ENCODE results near the gene ATP5F1B. TPM values are rescaled to one million over a fixed set of nuclear protein-coding genes. Genes with fewer than 3 reads are reported as not detected.

Gene ATP5F1B
- total and polyA plus RNA-seq, 3 experiments from 2014 or later, result 828 to 960 (median 925) TPM

- H3K36me3 ChIP-seq (ENCODE audit: insufficient read depth, low read length), result peaks cover 5% of the 10 kb centered on the region
- peaks cover 70% of the 10 kb centered on the region for H3K4me1 ChIP-seq (ENCODE audit: insufficient read depth, low read length)
- POLR2A ChIA-PET, result interaction anchor here (0.6 to 4.2 kb wide), 16 partner anchors 9 to 407 kb away, joined by 3 to 37 read pairs (median 4); partner anchors contain the start of genes ATP5F1B, NACA, PRIM1 and PTGES3
- Mint-ChIP-seq H3K4me1 (peaks cover 72 to 77% (median 72%) of the 10 kb centered on the region in 3 donors), H3K9me3 (no peaks in the 10 kb centered on the region), H3K36me3 (peaks cover 3 to 45% (median 5%) of the 10 kb centered on the region in 3 donors), H3K4me3 (peak overlapping the region; percentile 82 to 94 (median 91)), H3K27me3 (peaks cover 0 to 2% of the 10 kb centered on the region in 2 donors), H3K27ac (peak overlapping the region; percentile 89 to 98 (median 94))
- H3K9me3 ChIP-seq (ENCODE audit: low read length), result no peaks in the 10 kb centered on the region
- peak overlapping the region; percentile 89 for H3K4me3 ChIP-seq (ENCODE audit: low read length)
- CTCF ChIA-PET, result interaction anchor here (1.0 to 6.5 kb wide), 13 partner anchors 8 to 115 kb away, joined by 4 to 50 read pairs (median 6); partner anchors contain the start of genes ATP5F1B, NACA and PTGES3
- H3K27me3 ChIP-seq (ENCODE audit: insufficient read depth, low read length, poor library complexity, severe bottlenecking), result no peaks in the 10 kb centered on the region
- peak overlapping the region; percentile 80 for H3K27ac ChIP-seq (ENCODE audit: low read depth, low read length)
- DNase-seq, result peak; percentile 27 to 66 (median 29)
Observed at GRCh38 chr12:56629459-56630179, 16.2 kb downstream of the ATP5F1B start.

DNA sequence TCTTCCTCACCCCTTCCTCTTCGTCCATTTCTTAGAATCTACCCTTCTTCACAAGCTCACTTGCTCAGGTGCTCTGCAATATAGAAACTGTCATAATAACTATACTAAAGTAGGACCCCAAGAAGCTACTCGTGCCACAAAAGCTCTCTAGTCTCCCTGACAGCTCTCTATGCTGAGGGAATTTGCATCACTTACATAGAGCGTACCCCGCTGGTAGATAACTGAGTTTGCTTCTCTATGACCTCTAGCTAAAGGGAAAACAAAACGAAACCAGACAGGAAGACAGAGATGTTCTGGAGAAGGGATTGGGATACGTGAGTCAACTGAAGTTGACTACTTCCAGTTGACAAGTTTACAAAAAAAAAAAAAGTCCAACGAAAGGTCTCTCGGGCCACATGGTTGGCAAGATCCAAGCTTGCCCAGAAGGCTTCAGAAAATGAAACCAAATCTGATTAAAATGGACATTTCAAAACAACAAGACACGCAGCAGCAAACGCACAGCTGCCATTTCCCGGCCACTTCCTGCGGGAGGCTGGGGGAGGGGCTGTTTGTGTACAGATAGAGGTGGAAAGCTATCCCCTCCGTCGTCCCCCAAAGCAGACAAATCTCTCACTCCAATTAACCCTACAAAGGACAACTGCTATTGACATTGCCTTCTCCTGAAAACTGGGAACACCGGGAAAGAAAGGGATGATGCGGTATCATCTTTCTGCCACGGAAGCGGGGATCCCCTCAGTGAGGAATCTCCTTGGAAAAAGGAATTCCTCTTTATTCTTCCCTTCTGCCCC lies 16.9 kb downstream of the ATP5F1B start:
- ChIA-PET POLR2A (interaction anchor here (0.5 to 4.2 kb wide), 19 partner anchors 8 to 839 kb away, joined by 3 to 37 read pairs (median 5); partner anchors contain the start of genes ATP5F1B, NACA, PRIM1 and PTGES3), CTCF (interaction anchor here (0.7 to 6.5 kb wide), 19 partner anchors 9 to 501 kb away, joined by 3 to 50 read pairs (median 5); partner anchors contain the start of genes ATP5F1B, ESYT1, NACA and PTGES3)
- Histone ChIP-seq H3K9me3 (ENCODE audit: low read length) (no peaks in the 10 kb centered on the region), H3K36me3 (ENCODE audit: insufficient read depth, low read length) (peaks cover 5% of the 10 kb centered on the region), H3K27ac (ENCODE audit: low read depth, low read length) (peak overlapping the region; percentile 80), H3K4me1 (ENCODE audit: insufficient read depth, low read length) (peaks cover 64% of the 10 kb centered on the region), H3K27me3 (ENCODE audit: insufficient read depth, low read length, poor library complexity, severe bottlenecking) (no peaks in the 10 kb centered on the region), H3K4me3 (ENCODE audit: low read length) (peak overlapping the region; percentile 89)
- H3K27ac Mint-ChIP-seq, result peak overlapping the region; percentile 89 to 98 (median 94)
- H3K4me3 Mint-ChIP-seq, result peak overlapping the region; percentile 82 to 94 (median 91)
- H3K27me3 Mint-ChIP-seq, result peaks cover 0 to 2% of the 10 kb centered on the region in 2 donors
- peak; percentile 51 to 81 (median 71) for DNase-seq
- H3K4me1 Mint-ChIP-seq, result peaks cover 72 to 77% (median 75%) of the 10 kb centered on the region in 3 donors
- H3K36me3 Mint-ChIP-seq, result peaks cover 3 to 49% (median 5%) of the 10 kb centered on the region in 3 donors
- H3K9me3 Mint-ChIP-seq, result no peaks in the 10 kb centered on the region

- H3K27me3 ChIP-seq (ENCODE audit: insufficient read depth, low read length, poor library complexity, severe bottlenecking), result no peaks in the 10 kb centered on the region
- Mint-ChIP-seq H3K9me3 (no peaks in the 10 kb centered on the region), H3K36me3 (peaks cover 3 to 63% (median 5%) of the 10 kb centered on the region in 3 donors), H3K27ac (peak overlapping the region in 7 of 8 donors; percentile 32 to 80 (median 77)), H3K27me3 (peaks cover 0 to 2% of the 10 kb centered on the region in 2 donors), H3K4me3 (peak overlapping the region in 3 of 7 donors; percentile 19 to 45 (median 37)), H3K4me1 (peaks cover 62 to 72% (median 70%) of the 10 kb centered on the region in 3 donors)
- peaks cover 54% of the 10 kb centered on the region for H3K4me1 ChIP-seq (ENCODE audit: insufficient read depth, low read length)
- no peak overlapping the region for H3K27ac ChIP-seq (ENCODE audit: low read depth, low read length)
- no peak for DNase-seq
- H3K36me3 ChIP-seq (ENCODE audit: insufficient read depth, low read length), result peaks cover 5% of the 10 kb centered on the region
- ChIA-PET CTCF (interaction anchor here (6.5 kb wide), 1 partner anchor 11 kb away, joined by 50 read pairs; no protein-coding TSS in a partner anchor), POLR2A (interaction anchor here (1.2 kb wide), 1 partner anchor 8 kb away, joined by 3 read pairs; no protein-coding TSS in a partner anchor)
- H3K9me3 ChIP-seq (ENCODE audit: low read length), result no peaks in the 10 kb centered on the region
- no peak overlapping the region for H3K4me3 ChIP-seq (ENCODE audit: low read length)
Observed at GRCh38 chr12:56626701-56627100, 19.1 kb downstream of the ATP5F1B start.

GRCh38 chr12:56622535-56622934 lies 23.2 kb downstream of the ATP5F1B start:
- no peaks in the 10 kb centered on the region for H3K9me3 ChIP-seq (ENCODE audit: low read length)
- ChIA-PET CTCF (interaction anchor here (1.0 to 2.2 kb wide), 2 partner anchors 14 to 21 kb away, joined by 4 to 11 read pairs; no protein-coding TSS in a partner anchor), POLR2A (no interaction called here)
- Mint-ChIP-seq H3K27me3 (no peaks in the 10 kb centered on the region), H3K36me3 (peaks cover 3 to 77% (median 7%) of the 10 kb centered on the region in 3 donors), H3K27ac (peak overlapping the region in 6 of 8 donors; percentile 54 to 70 (median 60)), H3K4me3 (no peak overlapping the region), H3K4me1 (peaks cover 59 to 81% (median 65%) of the 10 kb centered on the region in 3 donors), H3K9me3 (no peaks in the 10 kb centered on the region)
- H3K27me3 ChIP-seq (ENCODE audit: insufficient read depth, low read length, poor library complexity, severe bottlenecking), result no peaks in the 10 kb centered on the region
- no peak overlapping the region for H3K4me3 ChIP-seq (ENCODE audit: low read length)
- no peak for DNase-seq
- H3K36me3 ChIP-seq (ENCODE audit: insufficient read depth, low read length), result peaks cover 15% of the 10 kb centered on the region
- peaks cover 38% of the 10 kb centered on the region for H3K4me1 ChIP-seq (ENCODE audit: insufficient read depth, low read length)
- no peak overlapping the region for H3K27ac ChIP-seq (ENCODE audit: low read depth, low read length)

DNA sequence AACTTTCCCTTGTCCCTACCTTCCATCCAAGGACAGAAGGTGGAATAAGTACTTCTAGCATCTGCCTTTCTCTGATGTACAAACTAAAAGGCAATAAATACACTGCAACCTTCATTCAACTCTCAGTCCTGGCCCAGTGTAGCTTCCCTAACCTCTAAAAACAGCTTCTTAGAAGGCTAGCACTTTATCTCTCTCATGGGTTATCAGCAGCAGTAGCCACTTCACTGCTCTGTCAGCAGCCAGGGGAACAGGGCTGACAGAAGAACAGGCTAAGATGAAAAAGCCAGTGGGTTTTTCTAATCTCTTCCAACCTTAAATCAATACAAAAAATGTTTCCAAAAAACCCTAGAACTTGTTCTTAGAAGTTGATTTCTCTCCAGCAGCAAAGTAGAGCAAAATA lies 28.9 kb downstream of the ATP5F1B start:
- Mint-ChIP-seq H3K4me1 (peaks cover 25 to 42% (median 34%) of the 10 kb centered on the region in 3 donors), H3K4me3 (no peak overlapping the region), H3K9me3 (no peaks in the 10 kb centered on the region), H3K27me3 (no peaks in the 10 kb centered on the region), H3K36me3 (peaks cover 4 to 90% (median 28%) of the 10 kb centered on the region in 3 donors), H3K27ac (peak overlapping the region in 3 of 8 donors; percentile 21 to 78 (median 74))
- Histone ChIP-seq H3K9me3 (ENCODE audit: low read length) (no peaks in the 10 kb centered on the region), H3K36me3 (ENCODE audit: insufficient read depth, low read length) (peaks cover 64% of the 10 kb centered on the region), H3K4me1 (ENCODE audit: insufficient read depth, low read length) (peaks cover 5% of the 10 kb centered on the region), H3K27ac (ENCODE audit: low read depth, low read length) (no peak overlapping the region), H3K27me3 (ENCODE audit: insufficient read depth, low read length, poor library complexity, severe bottlenecking) (no peaks in the 10 kb centered on the region), H3K4me3 (ENCODE audit: low read length) (no peak overlapping the region)
- ChIA-PET POLR2A (no interaction called here), CTCF (interaction anchor here (0.9 kb wide), 1 partner anchor 20 kb away, joined by 4 read pairs; no protein-coding TSS in a partner anchor)
- DNase-seq, result no peak

- Mint-ChIP-seq H3K27me3 (no peaks in the 10 kb centered on the region), H3K36me3 (peaks cover 7 to 93% (median 34%) of the 10 kb centered on the region in 3 donors), H3K9me3 (no peaks in the 10 kb centered on the region), H3K4me3 (no peak overlapping the region), H3K4me1 (peaks cover 24 to 37% (median 33%) of the 10 kb centered on the region in 3 donors), H3K27ac (peak overlapping the region in 4 of 8 donors; percentile 35 to 56 (median 52))
- DNase-seq, result no peak
- Histone ChIP-seq H3K27ac (ENCODE audit: low read depth, low read length) (no peak overlapping the region), H3K9me3 (ENCODE audit: low read length) (no peaks in the 10 kb centered on the region), H3K4me3 (ENCODE audit: low read length) (no peak overlapping the region), H3K36me3 (ENCODE audit: insufficient read depth, low read length) (peaks cover 68% of the 10 kb centered on the region), H3K27me3 (ENCODE audit: insufficient read depth, low read length, poor library complexity, severe bottlenecking) (no peaks in the 10 kb centered on the region), H3K4me1 (ENCODE audit: insufficient read depth, low read length) (peaks cover 5% of the 10 kb centered on the region)
- CTCF ChIA-PET, result interaction anchor here (0.9 kb wide), 1 partner anchor 20 kb away, joined by 4 read pairs; no protein-coding TSS in a partner anchor
- POLR2A ChIA-PET, result no interaction called here
Observed at GRCh38 chr12:56616244-56616643, 29.5 kb downstream of the ATP5F1B start.

DNA sequence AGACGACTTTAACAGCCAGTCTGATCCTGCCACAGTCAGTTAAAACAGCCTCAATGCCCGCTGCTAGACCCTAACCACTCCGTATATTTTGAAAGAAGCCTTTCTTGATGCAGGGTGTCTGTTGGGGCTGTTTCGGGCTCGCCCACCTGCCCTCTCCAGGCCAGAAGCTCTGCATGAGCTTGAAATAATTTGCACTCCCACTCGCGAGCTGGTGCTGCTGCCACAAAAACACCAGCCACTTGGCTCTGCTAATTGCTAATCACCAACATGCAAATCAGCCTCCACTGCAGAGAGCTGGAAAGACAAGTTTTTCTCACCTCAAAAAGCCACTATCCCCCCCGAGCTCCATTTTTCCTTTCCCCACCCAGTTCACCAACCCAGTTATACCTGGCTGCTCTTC lies 31.2 kb downstream of the ATP5F1B start:
- Mint-ChIP-seq H3K4me1 (peaks cover 14 to 23% (median 19%) of the 10 kb centered on the region in 3 donors), H3K9me3 (no peaks in the 10 kb centered on the region), H3K27me3 (no peaks in the 10 kb centered on the region), H3K4me3 (no peak overlapping the region), H3K27ac (peak overlapping the region in 4 of 8 donors; percentile 26 to 78 (median 42)), H3K36me3 (peaks cover 14 to 93% (median 38%) of the 10 kb centered on the region in 3 donors)
- CTCF ChIA-PET, result interaction anchor here (1.4 to 2.2 kb wide), 2 partner anchors 14 to 22 kb away, joined by 5 to 7 read pairs; no protein-coding TSS in a partner anchor
- H3K27me3 ChIP-seq (ENCODE audit: insufficient read depth, low read length, poor library complexity, severe bottlenecking), result no peaks in the 10 kb centered on the region
- POLR2A ChIA-PET, result interaction anchor here (0.6 kb wide), 1 partner anchor 497 kb away, joined by 5 read pairs; no protein-coding TSS in a partner anchor
- no peak overlapping the region for H3K27ac ChIP-seq (ENCODE audit: low read depth, low read length)
- H3K4me1 ChIP-seq (ENCODE audit: insufficient read depth, low read length), result peaks cover 2% of the 10 kb centered on the region
- H3K36me3 ChIP-seq (ENCODE audit: insufficient read depth, low read length), result peaks cover 77% of the 10 kb centered on the region
- H3K9me3 ChIP-seq (ENCODE audit: low read length), result no peaks in the 10 kb centered on the region
- H3K4me3 ChIP-seq (ENCODE audit: low read length), result no peak overlapping the region
- DNase-seq, result no peak

Measured in CD8-positive, alpha-beta memory T cell (primary cell).